Fibroblast of lung (primary cell): ENCODE data around the gene NTN1.

Experiments
- EZH2 ChIP-seq: IDR thresholded peaks from 2 replicates; pipeline ENCODE4 v1.5.1; 2012; ENCODE audit warnings: low read length, control low read depth, mild to moderate bottlenecking; ENCODE audit errors: missing control alignments
- TF ChIP-seq, protein P1 (sequence below), 2 donors: IDR thresholded peaks in 1 of 2; conservative IDR thresholded peaks in 1 of 2; 1 replicate in 1 of 2; 2 replicates in 1 of 2; pipeline ENCODE4 v1.5.1; 2011 to 2012; ENCODE audit warnings: low read length in 2 of 2, control low read depth in 1 of 2, inconsistent platforms in 1 of 2, low read depth in 1 of 2, mild to moderate bottlenecking in 1 of 2

DNA sequence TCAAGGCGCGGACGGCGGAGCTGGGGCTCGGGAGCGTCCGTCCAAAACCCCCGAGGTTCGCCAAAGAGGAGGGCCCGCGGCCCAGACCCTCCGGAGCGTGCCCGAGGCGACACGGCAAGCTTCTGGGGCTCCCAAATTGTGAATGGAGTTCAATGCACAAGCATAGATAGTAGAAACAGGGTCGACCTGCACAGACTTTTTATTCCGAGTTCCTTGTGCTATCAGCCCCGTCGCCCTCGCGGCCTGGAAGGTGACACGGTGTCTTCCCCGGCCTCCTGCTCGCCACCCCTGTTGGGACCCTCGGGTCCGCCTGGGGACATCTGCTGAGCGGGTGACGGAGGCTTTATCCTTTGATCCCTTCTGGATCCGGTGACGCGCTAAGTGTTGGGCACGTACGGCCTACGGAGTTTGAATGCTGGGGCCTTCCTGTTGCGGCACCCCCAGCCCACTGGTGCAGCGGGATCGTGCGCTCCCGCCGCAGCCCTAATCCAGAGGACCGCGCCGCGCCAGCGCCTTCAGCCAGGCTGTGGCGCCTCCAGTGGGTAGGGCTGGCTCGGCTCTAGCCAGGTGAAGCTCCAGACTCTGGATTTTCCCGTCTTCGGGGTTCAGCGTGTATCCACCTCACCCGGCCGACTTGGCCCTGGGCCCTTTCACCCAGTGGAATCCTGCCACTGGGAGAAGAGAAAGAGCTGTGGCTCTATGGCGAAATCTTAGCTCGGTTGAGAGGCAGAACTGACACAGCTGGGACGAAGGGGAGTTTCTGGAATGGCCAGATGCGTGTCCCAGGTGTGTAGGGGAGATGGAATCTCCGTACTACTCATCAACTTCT lies 17.0 kb upstream of the NTN1 start:
- TF ChIP-seq EZH2: peak; percentile 31
- TF ChIP-seq, protein P1, sequence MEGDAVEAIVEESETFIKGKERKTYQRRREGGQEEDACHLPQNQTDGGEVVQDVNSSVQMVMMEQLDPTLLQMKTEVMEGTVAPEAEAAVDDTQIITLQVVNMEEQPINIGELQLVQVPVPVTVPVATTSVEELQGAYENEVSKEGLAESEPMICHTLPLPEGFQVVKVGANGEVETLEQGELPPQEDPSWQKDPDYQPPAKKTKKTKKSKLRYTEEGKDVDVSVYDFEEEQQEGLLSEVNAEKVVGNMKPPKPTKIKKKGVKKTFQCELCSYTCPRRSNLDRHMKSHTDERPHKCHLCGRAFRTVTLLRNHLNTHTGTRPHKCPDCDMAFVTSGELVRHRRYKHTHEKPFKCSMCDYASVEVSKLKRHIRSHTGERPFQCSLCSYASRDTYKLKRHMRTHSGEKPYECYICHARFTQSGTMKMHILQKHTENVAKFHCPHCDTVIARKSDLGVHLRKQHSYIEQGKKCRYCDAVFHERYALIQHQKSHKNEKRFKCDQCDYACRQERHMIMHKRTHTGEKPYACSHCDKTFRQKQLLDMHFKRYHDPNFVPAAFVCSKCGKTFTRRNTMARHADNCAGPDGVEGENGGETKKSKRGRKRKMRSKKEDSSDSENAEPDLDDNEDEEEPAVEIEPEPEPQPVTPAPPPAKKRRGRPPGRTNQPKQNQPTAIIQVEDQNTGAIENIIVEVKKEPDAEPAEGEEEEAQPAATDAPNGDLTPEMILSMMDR (conservative IDR thresholded peaks at IDR 0.05 in 1 of 2, IDR thresholded peaks at IDR 0.05 in 1 of 2; ENCODE audit: low read depth in 1 of 2, low read length in 2 of 2): no peak
